ENCODE results near the gene MFSD12. TPM values are rescaled to one million over a fixed set of nuclear protein-coding genes. Genes with fewer than 3 reads are reported as not detected.

Gene MFSD12
- total and polyA plus RNA-seq, 11 donors: 15.7 to 62.8 (median 23.4) TPM

- H3K9me3 ChIP-seq: no peaks in the 10 kb centered on the region
- DNase-seq (no peak), ATAC-seq (no peak)
- H3K4me3 ChIP-seq: no peak overlapping the region
- no peak overlapping the region for H3K27ac ChIP-seq
- intact Hi-C loops (cut with DNase I): no loop called here
- H3K27me3 ChIP-seq: peaks cover 0 to 23% (median 11%) of the 10 kb centered on the region in 9 donors
- peaks cover 0 to 22% (median 3%) of the 10 kb centered on the region in 12 donors for H3K4me1 ChIP-seq
- no peak for TF ChIP-seq CTCF (IDR thresholded peaks at IDR 0.05)
- TF ChIP-seq POLR2A (IDR thresholded peaks at IDR 0.05): no peak
- no peaks in the 10 kb centered on the region for H3K36me3 ChIP-seq
- 86 to 89% (median 89%) methylated on average over 9 to 11 of the region's 11 CpGs for WGBS, 4 donors
Measured at GRCh38 chr19:3589439-3589838, 32.1 kb upstream of the MFSD12 start.

- Histone ChIP-seq H3K36me3 (no peaks in the 10 kb centered on the region), H3K9me3 (no peaks in the 10 kb centered on the region), H3K27ac (no peak overlapping the region), H3K4me1 (peaks cover 0 to 22% (median 2%) of the 10 kb centered on the region in 12 donors), H3K4me3 (peak overlapping the region in 3 of 12 donors; percentile 55 to 65 (median 59)), H3K27me3 (peaks cover 0 to 30% (median 11%) of the 10 kb centered on the region in 9 donors)
- intact Hi-C loops (cut with DNase I): loop anchor here in 5 of 10 donors (1.0 to 2.0 kb wide), 2 partner anchors 31 to 32 kb away; no protein-coding TSS in a partner anchor
- TF ChIP-seq CTCF (IDR thresholded peaks at IDR 0.05) (no peak), POLR2A (IDR thresholded peaks at IDR 0.05) (no peak)
- ATAC-seq: peak in 3 of 4 donors; percentile 40 to 77 (median 46)
- 39 to 51% (median 45%) methylated on average over 26 to 31 of the region's 31 CpGs for WGBS, 4 donors
- DNase-seq: peak in 1 of 5 donors; percentile 53
Measured at GRCh38 chr19:3586707-3587346, 29.4 kb upstream of the MFSD12 start.

GRCh38 chr19:3586127-3586626 lies 28.8 kb upstream of the MFSD12 start:
- peaks cover 0 to 30% (median 11%) of the 10 kb centered on the region in 9 donors for H3K27me3 ChIP-seq
- DNase-seq (no peak), ATAC-seq (peak in 2 of 4 donors; percentile 7 to 57)
- H3K36me3 ChIP-seq: no peaks in the 10 kb centered on the region
- WGBS, 4 donors: 17 to 25% (median 22%) methylated on average over 10 to 16 of the region's 16 CpGs
- no peaks in the 10 kb centered on the region for H3K9me3 ChIP-seq
- H3K4me1 ChIP-seq: peaks cover 0 to 22% (median under 1%) of the 10 kb centered on the region in 12 donors
- intact Hi-C loops (cut with DNase I): loop anchor here in 5 of 10 donors (1.0 to 2.0 kb wide), 2 partner anchors 32 to 33 kb away; no protein-coding TSS in a partner anchor
- H3K4me3 ChIP-seq: peak overlapping the region; percentile 21 to 65 (median 56)
- TF ChIP-seq CTCF (IDR thresholded peaks at IDR 0.05) (peak; percentile 39 to 71 (median 60)), POLR2A (IDR thresholded peaks at IDR 0.05) (no peak)
- peak overlapping the region in 5 of 12 donors; percentile 27 to 65 (median 46) for H3K27ac ChIP-seq

Data from heart left ventricle (tissue), 16 donors.